ENCODE results near the gene EYS. TPM values are rescaled to one million over a fixed set of nuclear protein-coding genes. Genes with fewer than 3 reads are reported as not detected.
"Not testable (repeated sequence)": the region's sequence is repeated elsewhere in the genome, so short reads cannot be mapped to it uniquely, and the experiment has no call there.

Gene EYS
- total RNA-seq, 1 donor from 2014 or later, result 0.06 TPM

DNA sequence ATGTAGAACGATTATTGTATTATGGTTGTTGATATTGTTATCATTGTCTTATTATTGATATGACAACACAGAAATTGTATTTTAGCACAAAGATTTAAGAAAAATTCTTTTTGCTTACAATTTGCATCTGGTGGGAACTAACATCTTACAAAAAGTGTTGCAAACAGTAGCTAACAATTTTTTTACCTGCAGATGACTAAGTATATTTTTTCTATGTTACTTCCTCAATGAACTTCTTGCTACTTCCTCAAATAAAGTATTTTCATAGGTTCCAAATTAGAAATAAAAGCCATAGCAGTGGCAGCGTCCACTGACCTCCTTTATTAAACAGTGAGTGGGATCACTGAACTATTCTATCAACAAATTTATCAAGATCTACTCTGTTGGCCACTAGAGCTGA lies 1224.4 kb downstream of the EYS start:
- TF ChIP-seq, protein P1, sequence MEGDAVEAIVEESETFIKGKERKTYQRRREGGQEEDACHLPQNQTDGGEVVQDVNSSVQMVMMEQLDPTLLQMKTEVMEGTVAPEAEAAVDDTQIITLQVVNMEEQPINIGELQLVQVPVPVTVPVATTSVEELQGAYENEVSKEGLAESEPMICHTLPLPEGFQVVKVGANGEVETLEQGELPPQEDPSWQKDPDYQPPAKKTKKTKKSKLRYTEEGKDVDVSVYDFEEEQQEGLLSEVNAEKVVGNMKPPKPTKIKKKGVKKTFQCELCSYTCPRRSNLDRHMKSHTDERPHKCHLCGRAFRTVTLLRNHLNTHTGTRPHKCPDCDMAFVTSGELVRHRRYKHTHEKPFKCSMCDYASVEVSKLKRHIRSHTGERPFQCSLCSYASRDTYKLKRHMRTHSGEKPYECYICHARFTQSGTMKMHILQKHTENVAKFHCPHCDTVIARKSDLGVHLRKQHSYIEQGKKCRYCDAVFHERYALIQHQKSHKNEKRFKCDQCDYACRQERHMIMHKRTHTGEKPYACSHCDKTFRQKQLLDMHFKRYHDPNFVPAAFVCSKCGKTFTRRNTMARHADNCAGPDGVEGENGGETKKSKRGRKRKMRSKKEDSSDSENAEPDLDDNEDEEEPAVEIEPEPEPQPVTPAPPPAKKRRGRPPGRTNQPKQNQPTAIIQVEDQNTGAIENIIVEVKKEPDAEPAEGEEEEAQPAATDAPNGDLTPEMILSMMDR (conservative IDR thresholded peaks at IDR 0.05; ENCODE audit: low read depth, low read length), result no peak
- H3K4me3 ChIP-seq (ENCODE audit: low read depth, low read length), result no peak overlapping the region
- DNase-seq (ENCODE audit: low read depth), result no peak

- no peak overlapping the region for H3K4me3 ChIP-seq (ENCODE audit: low read depth, low read length)
- TF ChIP-seq, protein P1 (conservative IDR thresholded peaks at IDR 0.05; ENCODE audit: low read depth, low read length), result no peak
- DNase-seq (ENCODE audit: low read depth), result no peak
Measured at GRCh38 chr6:64479134-64479533, 1227.9 kb downstream of the EYS start.

DNA sequence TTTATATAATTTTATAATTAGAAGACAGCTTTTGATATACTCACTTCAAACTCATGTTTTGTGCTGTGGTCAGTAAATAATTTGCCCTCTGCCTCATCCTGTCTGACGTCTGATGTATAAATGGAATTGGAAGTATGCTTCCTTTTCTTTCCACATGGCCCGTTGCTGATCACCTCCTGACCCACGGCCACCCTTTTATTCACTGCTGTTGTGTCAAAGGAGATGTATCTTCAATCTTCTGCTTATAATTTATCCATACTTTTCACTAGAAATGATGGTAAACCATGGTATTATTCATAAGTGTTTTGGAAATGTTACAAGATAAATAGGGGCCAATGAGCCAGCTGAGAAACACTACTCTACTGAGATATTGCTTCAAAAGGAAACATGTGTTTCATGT lies 1229.6 kb downstream of the EYS start:
- no peak overlapping the region for H3K4me3 ChIP-seq (ENCODE audit: low read depth, low read length)
- TF ChIP-seq, protein P1 (conservative IDR thresholded peaks at IDR 0.05; ENCODE audit: low read depth, low read length), result no peak
- no peak for DNase-seq (ENCODE audit: low read depth)

- H3K4me3 ChIP-seq (ENCODE audit: low read depth, low read length), result no peak overlapping the region
- TF ChIP-seq, protein P1 (conservative IDR thresholded peaks at IDR 0.05; ENCODE audit: low read depth, low read length), result no peak
- DNase-seq (ENCODE audit: low read depth), result no peak
Measured at GRCh38 chr6:64476935-64477334, 1230.1 kb downstream of the EYS start.

GRCh38 chr6:64469405-64469804 lies 1237.6 kb downstream of the EYS start:
- TF ChIP-seq, protein P1 (conservative IDR thresholded peaks at IDR 0.05; ENCODE audit: low read depth, low read length), result peak; percentile 65
- H3K4me3 ChIP-seq (ENCODE audit: low read depth, low read length); DNase-seq (ENCODE audit: low read depth): not testable (repeated sequence)

GRCh38 chr6:64467656-64468055 lies 1239.4 kb downstream of the EYS start:
- DNase-seq (ENCODE audit: low read depth), result no peak
- no peak overlapping the region for H3K4me3 ChIP-seq (ENCODE audit: low read depth, low read length)
- TF ChIP-seq, protein P1 (conservative IDR thresholded peaks at IDR 0.05; ENCODE audit: low read depth, low read length), result no peak

DNA sequence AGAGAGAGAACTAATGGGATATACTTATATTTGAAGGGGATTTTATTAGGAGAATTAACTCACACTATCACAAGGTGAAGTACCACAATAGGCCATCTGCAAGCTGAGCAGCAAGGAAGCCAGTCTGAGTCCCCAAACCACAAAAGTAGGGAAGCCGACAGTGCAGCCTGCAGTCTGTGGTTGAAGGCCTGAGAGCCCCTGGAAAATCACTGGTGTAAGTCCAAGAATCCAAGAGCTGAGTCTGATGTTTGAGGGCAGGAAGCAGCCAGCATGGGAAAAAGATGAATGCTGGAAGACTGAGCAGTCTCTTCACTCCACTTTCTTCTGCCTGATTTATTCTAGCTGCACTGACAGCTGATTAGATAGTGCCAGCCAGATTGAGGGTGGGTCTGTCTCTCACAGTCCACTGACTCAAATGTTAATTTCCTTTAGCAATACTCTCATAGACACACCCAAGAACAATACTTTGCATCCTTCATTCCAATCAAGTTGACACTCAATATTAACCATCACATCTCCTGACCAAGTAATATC lies 1247.5 kb downstream of the EYS start:
- TF ChIP-seq, protein P1 (conservative IDR thresholded peaks at IDR 0.05; ENCODE audit: low read depth, low read length), result no peak
- no peak for DNase-seq (ENCODE audit: low read depth)
- H3K4me3 ChIP-seq (ENCODE audit: low read depth, low read length), result no peak overlapping the region

GRCh38 chr6:64448101-64448500 lies 1258.9 kb downstream of the EYS start:
- H3K4me3 ChIP-seq (ENCODE audit: low read depth, low read length); DNase-seq (ENCODE audit: low read depth): not testable (repeated sequence)

All from epithelial cell of proximal tubule (primary cell).